Smooth muscle cell (in vitro differentiated cells): ENCODE results near the gene FBXO41. TPM values are rescaled to one million over a fixed set of nuclear protein-coding genes. Genes with fewer than 3 reads are reported as not detected.
"Not testable (repeated sequence)": the region's sequence is repeated elsewhere in the genome, so short reads cannot be mapped to it uniquely, and the experiment has no call there.

Experiments
- DNase-seq: peaks from one replicate; lab custom pipeline; 2025; ENCODE audit not compliant: unreplicated experiment; lab: John Stamatoyannopoulos, UW
- H2AFZ ChIP-seq: fragments of 200-600 bp; sonication (generic); 2 replicates; pipeline ENCODE4 v1.6.0; 2016; ENCODE audit warnings: antibody characterized with exemption, low read depth, mild to moderate bottlenecking
- H3F3A ChIP-seq: fragments of 200-600 bp; sonication (generic); 2 replicates; pipeline ENCODE4 v1.6.0; 2017; ENCODE audit warnings: antibody characterized with exemption, low read depth
- H3K27ac ChIP-seq: fragments of 200-600 bp; sonication (generic); 2 replicates; pipeline ENCODE4 v1.5.1; 2016; ENCODE audit warnings: low read depth, mild to moderate bottlenecking
- H3K27me3 ChIP-seq: fragments of 200-600 bp; sonication (generic); 2 replicates; pipeline ENCODE4 v1.6.1; 2016; ENCODE audit warnings: low read depth, mild to moderate bottlenecking
- H3K36me3 ChIP-seq: fragments of 200-600 bp; sonication (generic); 2 replicates; pipeline ENCODE4 v1.5.1; 2016; ENCODE audit warnings: low read depth
- H3K4me1 ChIP-seq: fragments of 200-600 bp; sonication (generic); 2 replicates; pipeline ENCODE4 v1.5.1; 2016; ENCODE audit warnings: low read depth
- H3K4me2 ChIP-seq: fragments of 200-600 bp; sonication (generic); 2 replicates; pipeline ENCODE4 v1.6.0; 2016; ENCODE audit warnings: mild to moderate bottlenecking
- H3K4me3 ChIP-seq: fragments of 200-600 bp; sonication (generic); 2 replicates; pipeline ENCODE4 v1.5.1; 2016; ENCODE audit warnings: mild to moderate bottlenecking
- H3K79me2 ChIP-seq: fragments of 200-600 bp; sonication (generic); 2 replicates; pipeline ENCODE4 v1.6.0; 2016; ENCODE audit warnings: low read depth, mild to moderate bottlenecking
- H3K9ac ChIP-seq: fragments of 200-600 bp; sonication (generic); 2 replicates; pipeline ENCODE4 v1.6.0; 2016; ENCODE audit warnings: low read depth
- H3K9me3 ChIP-seq: fragments of 200-600 bp; sonication (generic); replicated peaks from 2 replicates; pipeline ENCODE4 v1.5.1; 2016; ENCODE audit warnings: low read depth
- H4K20me1 ChIP-seq: fragments of 200-600 bp; sonication (generic); 2 replicates; pipeline ENCODE4 v1.6.0; 2016; ENCODE audit warnings: low read depth
- CTCF ChIP-seq: fragments of 200-600 bp; sonication (generic); IDR thresholded peaks from 2 replicates; pipeline ENCODE4 v1.5.1; 2017; ENCODE audit warnings: borderline replicate concordance, mild to moderate bottlenecking, antibody characterized with exemption; ENCODE audit not compliant: insufficient read depth, poor library complexity, severe bottlenecking
- WGBS: methylation state at CpG from one replicate; pipeline ENCODE4 v1.1.7; 2016; ENCODE audit warnings: low lambda C conversion rate; 5-methylcytosine and 5-hydroxymethylcytosine counted together
- polyA plus RNA-seq: library from polyadenylated mRNA; unstranded; fragments of >200 nt; fragmentation: Nextera tagmentation; extraction: Ambion mirVana; gene quantifications from 2 replicates; pipeline ENCODE4 v1.2.1, GENCODE V29; 2016
- total RNA-seq: library from RNA; depleted of rRNA; stranded (reverse); fragments of >200 nt; gene quantifications from 2 replicates; pipeline ENCODE4 v1.2.3, GENCODE V29; 2014

Gene FBXO41
- total and polyA plus RNA-seq, 2 experiments from 2014 or later: 1.00 to 1.2 TPM

GRCh38 chr2:73263540-73264331 is 20.5 kb downstream of the FBXO41 start:
- no peaks in the 10 kb centered on the region for H3K36me3 ChIP-seq
- H2AFZ ChIP-seq: no peak overlapping the region
- H3K27ac ChIP-seq: no peak overlapping the region
- no peaks in the 10 kb centered on the region for H3F3A ChIP-seq
- H3K9me3 ChIP-seq: no peaks in the 10 kb centered on the region
- H3K79me2 ChIP-seq: no peaks in the 10 kb centered on the region
- H3K9ac ChIP-seq: no peak overlapping the region
- 97% methylated on average over 16 of the region's 16 CpGs for WGBS
- H3K4me1 ChIP-seq: peaks cover 3% of the 10 kb centered on the region
- no peak overlapping the region for H3K4me3 ChIP-seq
- DNase-seq: no peak
- TF ChIP-seq CTCF: no peak
- H4K20me1 ChIP-seq: peaks cover 12% of the 10 kb centered on the region
- H3K4me2 ChIP-seq: no peak overlapping the region
- H3K27me3 ChIP-seq: peaks cover 15% of the 10 kb centered on the region

GRCh38 chr2:73262691-73263429 is 21.4 kb downstream of the FBXO41 start:
- H3K27ac ChIP-seq, H3K79me2 ChIP-seq, H3K4me3 ChIP-seq, H2AFZ ChIP-seq, H3K4me1 ChIP-seq, H3F3A ChIP-seq, H4K20me1 ChIP-seq, H3K9me3 ChIP-seq, H3K4me2 ChIP-seq, H3K9ac ChIP-seq, H3K36me3 ChIP-seq, H3K27me3 ChIP-seq, DNase-seq: not testable (repeated sequence)
- 95% methylated on average over 18 of the region's 18 CpGs for WGBS

GRCh38 chr2:73262108-73262651 is 22.1 kb downstream of the FBXO41 start:
- Histone ChIP-seq H3K4me2 (no peak overlapping the region), H3K4me1 (no peaks in the 10 kb centered on the region), H3K79me2 (no peaks in the 10 kb centered on the region), H3K27ac (no peak overlapping the region), H3K27me3 (no peaks in the 10 kb centered on the region), H3K9ac (no peak overlapping the region), H3K9me3 (no peaks in the 10 kb centered on the region), H3K4me3 (no peak overlapping the region), H3F3A (no peaks in the 10 kb centered on the region), H4K20me1 (peaks cover 4% of the 10 kb centered on the region), H2AFZ (no peak overlapping the region), H3K36me3 (no peaks in the 10 kb centered on the region)
- no peak for DNase-seq
- no peak for TF ChIP-seq CTCF
- WGBS: 93% methylated on average over 4 of the region's 4 CpGs

GRCh38 chr2:73260338-73260984 is 23.8 kb downstream of the FBXO41 start:
- no peak overlapping the region for H3K4me2 ChIP-seq
- H3K4me3 ChIP-seq: no peak overlapping the region
- no peaks in the 10 kb centered on the region for H3K36me3 ChIP-seq
- H3K79me2 ChIP-seq: no peaks in the 10 kb centered on the region
- H3K9ac ChIP-seq: no peak overlapping the region
- H4K20me1 ChIP-seq: no peaks in the 10 kb centered on the region
- H3K9me3 ChIP-seq: no peaks in the 10 kb centered on the region
- peak; percentile 34 for TF ChIP-seq CTCF
- no peak for DNase-seq
- no peak overlapping the region for H3K27ac ChIP-seq
- H3K27me3 ChIP-seq: no peaks in the 10 kb centered on the region
- 38% methylated on average over 17 of the region's 17 CpGs for WGBS
- H2AFZ ChIP-seq: no peak overlapping the region
- no peaks in the 10 kb centered on the region for H3F3A ChIP-seq
- no peaks in the 10 kb centered on the region for H3K4me1 ChIP-seq
